Activated CD8-positive, alpha-beta memory T cell treated with anti-CD3 and anti-CD28 coated beads, Interleukin-2, amount 50 U/mL, for 24 hours (primary cell): ENCODE data around the gene TRIM66.

Experiments
- DNase-seq: peaks from one replicate; pipeline ENCODE4 v3.0.0-alpha.2; 2020; ENCODE audit errors: extremely low read depth

TRIM66 gene

DNA sequence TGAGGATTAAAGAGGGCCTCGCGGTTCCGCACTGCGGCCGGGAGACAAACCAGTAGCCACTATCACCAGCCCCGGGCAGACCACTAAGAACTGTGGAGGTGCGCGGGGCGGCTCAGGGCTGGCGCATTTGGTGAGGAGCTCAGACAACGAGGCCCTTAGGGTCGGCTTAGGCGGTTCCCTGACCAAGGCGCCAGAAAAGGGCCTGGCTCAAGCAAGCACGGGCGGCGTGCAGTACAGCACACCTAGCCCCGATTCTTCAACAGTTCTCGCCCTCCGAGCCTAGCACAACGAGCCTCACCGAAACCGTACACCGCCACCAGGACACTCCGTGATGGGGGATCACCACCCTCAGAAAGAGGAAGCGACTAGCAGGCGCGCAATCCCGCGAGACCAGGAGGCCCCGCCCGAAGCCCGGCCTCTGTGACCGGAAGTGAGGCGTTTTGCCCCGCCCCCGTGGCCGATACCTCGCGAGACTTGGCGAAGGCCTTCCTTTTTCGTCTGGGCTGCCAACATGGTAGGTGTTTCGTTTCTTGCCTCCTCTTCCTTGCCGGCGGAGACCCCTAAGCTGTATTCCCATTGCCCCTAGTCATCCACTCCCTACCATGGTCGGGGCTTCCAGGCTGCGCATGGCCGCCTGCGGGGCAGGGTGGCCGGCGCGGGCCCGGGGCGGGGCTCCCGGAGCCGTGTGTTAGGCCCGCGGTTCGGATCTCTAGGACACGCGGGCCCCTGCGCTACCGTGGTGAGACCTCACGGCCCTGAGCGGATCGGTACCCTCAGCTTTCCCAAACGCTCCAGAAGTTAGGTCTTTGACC lies at the start of gene TRIM66, which contains the start of gene RPL27A:
Gene TRIM66, minus strand, starts transcription at position 363 of the 812 bp plus-strand sequence. CDS start 10,391 bp downstream, outside the sequence.
Gene RPL27A, plus strand, starts transcription at position 490 of the 812 bp plus-strand sequence. Its CDS starts 22 bp downstream, at position 512.
- DNase-seq, result peak; percentile 98

- DNase-seq, result no peak
Observed at GRCh38 chr11:8731647-8732323, 49.3 kb upstream of the TRIM66 start.

GRCh38 chr11:8730697-8731020 lies 48.2 kb upstream of the TRIM66 start:
- no peak for DNase-seq

- no peak for DNase-seq
Observed at GRCh38 chr11:8729837-8730696, 47.6 kb upstream of the TRIM66 start.

GRCh38 chr11:8729067-8729466 lies 46.6 kb upstream of the TRIM66 start:
- no peak for DNase-seq

DNA sequence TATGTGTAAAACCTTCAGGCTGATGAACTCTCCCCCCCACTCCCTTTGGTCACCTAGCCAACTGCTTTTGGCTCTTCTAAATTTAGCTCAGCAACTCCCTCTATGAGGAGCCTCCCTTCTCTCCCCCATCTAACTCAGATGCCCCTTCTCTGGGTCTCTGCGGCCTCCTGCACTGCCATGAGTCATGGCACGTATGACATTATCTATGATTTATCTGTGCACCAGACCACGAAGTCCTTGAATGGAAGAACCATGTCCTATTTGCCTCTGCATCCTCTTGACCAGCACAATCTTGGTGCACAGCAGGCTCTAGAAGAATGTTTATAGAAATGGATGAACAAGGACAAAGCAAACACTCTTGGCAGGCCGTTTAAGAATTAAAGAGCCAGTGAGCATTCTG lies 46.1 kb upstream of the TRIM66 start:
- no peak for DNase-seq

GRCh38 chr11:8726395-8726794 lies 43.9 kb upstream of the TRIM66 start:
- DNase-seq, result no peak

DNA sequence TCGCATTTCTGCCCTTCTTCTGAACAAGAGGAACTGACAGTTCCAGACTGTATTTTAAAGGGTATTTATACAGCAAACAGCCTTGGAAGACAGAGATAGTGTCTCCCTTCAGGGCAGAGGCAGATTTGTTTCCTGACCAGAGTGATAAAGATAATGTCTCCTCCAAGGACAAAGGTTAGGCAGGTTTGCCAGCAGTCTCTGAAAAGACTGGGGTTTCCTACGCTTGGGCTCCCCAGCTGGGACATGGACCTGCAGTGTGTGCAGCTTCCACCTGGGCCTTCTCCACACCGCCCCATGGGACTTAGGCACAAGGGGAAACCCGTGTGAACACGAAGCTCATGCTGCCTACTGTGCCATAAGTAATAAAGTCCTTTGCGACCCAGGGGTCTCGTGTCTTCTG lies 42.2 kb upstream of the TRIM66 start:
- DNase-seq, result no peak

DNA sequence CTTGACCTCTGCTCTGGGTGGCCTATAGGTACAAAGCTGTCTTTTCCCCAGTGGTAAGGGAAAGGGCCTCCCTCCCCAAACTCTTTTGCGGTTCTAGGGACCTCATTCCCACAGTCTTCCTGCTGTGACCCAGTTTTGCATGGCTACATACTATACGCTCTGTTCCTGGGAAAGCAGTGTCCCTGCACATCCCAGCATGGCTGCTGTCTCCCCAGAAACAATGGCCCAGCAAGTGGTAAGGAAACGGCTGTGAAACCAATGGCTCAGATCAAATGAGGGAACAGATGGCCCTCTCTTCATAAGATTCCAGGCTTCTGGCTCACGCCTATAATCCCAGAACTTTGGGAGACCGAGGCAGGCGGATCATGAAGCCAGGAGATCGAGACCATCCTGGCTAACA lies 41.2 kb upstream of the TRIM66 start:
- no peak for DNase-seq

- no peak for DNase-seq
Observed at GRCh38 chr11:8722809-8723208, 40.3 kb upstream of the TRIM66 start.

DNA sequence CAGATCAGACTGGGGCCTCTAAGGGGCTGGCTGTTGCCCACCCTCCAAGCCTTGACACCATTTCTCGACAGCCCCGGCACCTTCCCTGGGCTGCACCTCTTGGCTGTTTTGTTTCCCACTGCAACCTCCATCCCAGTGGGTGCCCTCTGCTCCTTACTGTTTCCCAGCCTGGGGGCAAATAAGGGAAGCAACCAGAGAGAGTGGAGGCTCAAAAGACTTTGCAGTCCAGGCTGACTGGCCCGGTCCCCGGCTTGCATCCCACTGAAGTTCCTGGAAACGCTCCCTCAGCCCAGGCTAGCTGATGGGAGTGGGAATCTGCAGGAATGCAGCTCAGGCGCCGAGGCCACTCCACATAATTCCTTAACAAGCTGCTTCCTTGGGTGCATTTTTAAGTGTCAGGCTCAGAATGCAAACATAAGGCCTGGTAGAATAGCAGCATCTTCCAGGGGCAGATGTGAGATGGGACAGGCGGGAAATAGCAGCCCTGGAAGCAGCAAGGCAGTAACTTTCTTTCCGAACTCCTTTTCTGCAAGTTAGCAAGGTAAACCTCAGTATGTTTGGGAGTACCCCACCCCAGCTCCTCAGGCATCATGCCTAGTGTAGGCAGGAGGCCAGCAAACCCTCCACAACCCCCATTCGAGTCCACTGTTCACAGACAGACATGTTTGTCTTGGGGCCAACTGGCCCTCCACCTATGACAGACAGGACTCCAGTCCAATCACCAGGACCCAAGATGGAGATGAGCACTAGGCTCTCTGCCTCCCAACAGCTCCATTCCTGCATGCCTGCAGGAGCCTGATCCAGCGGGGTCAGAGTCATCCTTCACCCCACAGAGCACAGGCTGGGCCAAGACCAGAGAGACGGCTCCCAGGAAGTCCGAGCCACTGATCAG lies 39.4 kb upstream of the TRIM66 start:
- no peak for DNase-seq

DNA sequence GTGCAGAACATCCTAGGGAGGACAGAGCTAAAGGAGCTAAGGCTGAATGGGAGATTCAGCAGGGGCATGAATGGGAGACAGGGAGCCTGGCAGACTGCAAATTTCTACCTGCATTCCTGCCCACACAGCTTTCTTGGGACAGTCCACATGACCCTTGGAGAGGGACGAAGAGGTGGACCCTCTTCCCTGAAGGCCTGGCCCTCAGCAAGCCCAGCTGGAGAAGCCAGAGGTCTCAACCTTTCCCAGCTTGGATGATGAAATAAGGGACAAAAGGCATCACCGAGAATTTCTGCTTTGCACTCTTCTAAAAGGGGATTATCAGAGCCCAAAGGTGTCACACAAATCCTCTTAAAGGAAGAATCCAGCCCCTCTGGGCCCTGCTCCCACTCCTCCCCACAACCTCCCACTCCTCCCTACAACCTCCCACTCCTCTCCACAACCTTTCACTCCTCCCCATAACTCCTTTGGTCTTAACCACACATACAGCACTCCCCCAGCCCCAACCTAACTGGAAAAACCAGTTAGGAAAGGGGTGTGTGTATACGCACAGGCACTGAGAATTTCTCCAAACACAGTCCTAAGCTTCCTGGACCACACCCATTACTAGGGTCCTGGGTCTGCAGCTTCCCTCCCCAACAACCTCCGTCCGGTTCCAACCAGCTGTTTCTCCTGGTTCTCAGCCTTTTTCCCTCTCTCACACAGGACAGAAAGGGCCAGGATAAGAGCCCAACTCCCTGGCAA lies 38.6 kb upstream of the TRIM66 start:
- DNase-seq, result no peak

DNA sequence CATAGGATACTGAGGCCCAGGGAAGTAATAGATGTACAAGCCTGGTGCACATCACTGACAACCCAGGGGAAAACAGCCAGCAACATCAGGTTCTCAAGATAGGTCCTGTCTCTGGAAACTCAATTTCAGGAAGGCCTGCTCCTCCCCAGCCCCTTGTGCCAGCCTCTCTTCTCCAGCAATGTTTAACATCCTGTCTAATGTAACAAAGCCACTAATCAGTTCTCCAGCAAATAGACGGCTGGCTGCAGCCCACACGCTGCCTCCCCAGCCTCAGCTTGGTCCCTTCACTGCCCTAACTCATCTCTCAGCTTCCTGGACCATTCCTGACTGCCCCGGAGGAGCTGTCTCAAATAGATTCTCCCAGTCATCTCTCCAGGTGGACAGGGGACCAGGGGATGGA lies 37.9 kb upstream of the TRIM66 start:
- DNase-seq, result no peak

DNA sequence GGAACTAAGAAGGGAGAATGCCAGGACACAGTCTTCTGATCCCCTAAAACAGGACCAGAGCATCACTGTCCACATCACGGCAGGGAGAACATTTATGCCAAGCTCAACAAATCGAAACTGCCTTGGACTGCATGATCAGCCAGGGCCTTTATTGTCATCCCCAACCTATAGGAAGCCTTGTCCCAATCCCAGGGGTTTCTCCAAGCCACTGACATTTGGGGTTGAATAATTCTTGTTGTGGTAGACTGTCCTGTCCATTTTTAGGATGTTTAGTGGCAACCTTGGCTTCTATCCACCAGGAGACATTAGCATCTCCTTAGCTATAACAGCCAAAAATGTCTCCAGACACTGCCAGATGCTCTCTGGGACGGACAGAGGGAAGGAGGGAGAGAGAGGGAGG lies 37.3 kb upstream of the TRIM66 start:
- DNase-seq, result no peak

- DNase-seq, result no peak
Observed at GRCh38 chr11:8719211-8719649, 36.8 kb upstream of the TRIM66 start.

- DNase-seq, result no peak
Observed at GRCh38 chr11:8717876-8718753, 35.6 kb upstream of the TRIM66 start.

DNA sequence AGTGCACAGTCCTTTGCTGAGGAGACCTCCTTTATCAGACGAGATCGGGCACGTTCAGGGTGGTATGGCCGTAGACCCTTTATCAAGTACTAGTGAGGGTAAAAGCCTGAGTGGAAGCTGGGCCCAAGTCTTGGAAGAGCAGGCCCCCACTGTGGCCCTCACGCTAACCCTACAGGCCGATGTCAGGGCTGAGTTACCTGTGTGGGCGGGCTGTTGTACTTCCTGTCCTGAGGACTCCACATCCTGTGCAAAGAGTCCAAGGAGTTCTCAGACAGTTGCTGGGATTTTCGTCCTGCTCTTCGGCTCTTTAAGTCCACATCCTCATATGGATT lies 35.0 kb upstream of the TRIM66 start:
- DNase-seq, result no peak

DNA sequence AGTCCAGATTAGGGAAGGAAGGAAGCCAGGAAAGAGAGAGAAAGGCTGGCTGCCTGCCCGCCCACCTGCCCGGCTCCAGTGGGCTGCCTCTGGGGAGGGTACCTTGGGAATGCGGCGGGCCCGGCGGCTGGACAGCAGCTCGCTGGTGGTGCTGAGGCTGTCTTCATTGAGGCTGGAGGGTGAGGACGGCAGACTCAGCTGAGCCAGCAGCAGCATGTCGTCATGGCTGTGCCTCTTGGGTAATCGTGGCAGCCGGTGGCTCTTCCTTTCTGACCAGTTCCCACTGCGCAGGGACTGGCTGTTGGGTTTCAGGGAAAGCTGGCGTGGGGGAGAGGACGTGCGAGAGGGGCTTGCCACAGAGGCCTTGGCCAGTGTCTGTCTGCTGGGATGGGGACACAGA lies 33.0 kb upstream of the TRIM66 start:
- DNase-seq, result no peak

DNA sequence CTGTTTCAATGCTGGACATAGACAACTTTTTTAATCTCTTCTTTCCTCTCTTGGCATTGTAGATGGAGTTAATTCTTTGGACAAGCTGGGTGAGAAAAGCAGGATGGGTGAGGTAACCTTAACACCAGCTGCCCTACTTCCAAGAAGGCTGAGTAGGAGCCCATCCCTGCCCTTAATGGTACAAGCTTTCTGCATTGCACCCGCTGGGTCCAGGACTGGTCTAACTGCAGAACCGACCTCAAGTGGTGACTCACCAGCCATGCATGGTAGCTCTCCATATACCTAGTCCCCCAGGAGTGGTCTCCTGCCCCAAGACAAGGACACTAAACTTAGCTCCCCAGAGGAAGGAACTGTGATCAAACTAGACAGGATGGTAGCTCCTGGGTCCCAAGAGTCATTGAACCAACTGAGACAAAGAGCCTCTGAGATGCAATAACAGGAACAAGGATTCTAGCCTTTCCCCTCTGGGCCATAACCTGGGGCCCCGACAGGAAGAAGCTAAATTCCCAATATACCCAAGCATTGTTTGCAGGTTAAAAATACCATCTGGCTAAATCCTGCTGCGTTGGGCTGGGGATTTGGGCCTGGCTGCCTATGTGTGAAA lies 32.3 kb upstream of the TRIM66 start:
- no peak for DNase-seq
